Measurements from ENCODE around the gene ELN. TPM values are rescaled to one million over a fixed set of nuclear protein-coding genes. Genes with fewer than 3 reads are reported as not detected.

Gene ELN
- total and polyA plus RNA-seq, 2 experiments from 2014 or later, result 539 to 698 TPM

DNA sequence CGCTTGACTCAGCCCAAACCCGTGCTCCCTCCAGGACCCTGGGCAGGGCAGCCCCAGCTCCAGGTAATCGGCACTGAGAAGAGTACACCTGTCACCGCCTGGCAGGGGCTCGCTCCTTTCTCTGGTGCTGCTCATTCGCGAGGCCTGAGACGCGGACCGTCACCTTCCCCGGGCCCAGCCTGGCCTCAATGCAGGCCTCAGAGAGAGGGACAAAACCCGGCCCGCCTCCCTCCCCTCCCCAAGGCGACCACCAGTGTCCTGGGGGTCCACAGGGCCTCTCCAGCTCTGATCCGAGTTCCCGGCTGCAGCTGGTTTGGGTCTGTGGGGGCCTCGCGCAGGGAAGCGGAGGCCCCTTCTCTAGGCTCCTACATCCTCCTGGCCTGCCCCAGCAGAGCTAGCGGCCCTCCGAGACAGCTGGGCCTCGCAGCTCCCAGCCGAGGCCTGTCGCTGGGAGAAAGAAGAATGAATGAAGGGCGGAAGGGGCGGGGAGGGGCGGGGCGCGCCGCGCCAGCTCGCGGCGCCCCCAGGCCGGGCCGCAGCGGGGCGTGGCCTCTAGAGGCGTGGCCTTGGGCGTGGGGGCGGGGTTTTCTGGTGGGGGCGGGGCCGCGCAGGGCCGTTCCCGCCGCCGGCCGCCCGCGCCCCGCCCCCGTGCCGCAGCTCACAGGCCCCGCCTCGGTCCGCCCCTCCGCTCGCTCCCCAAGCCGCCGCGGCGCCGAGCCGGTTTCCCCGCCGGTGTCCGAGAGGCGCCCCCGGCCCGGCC, 55.3 kb downstream of the ELN start, which contains the start of gene LIMK1:
Gene LIMK1 (plus strand): TSS at position 688 of the 760 bp plus-strand sequence. CDS start 187 bp downstream, outside the sequence.
- DNase-seq, result peak; percentile 91
- Histone ChIP-seq H3K27ac (peak within 1 kb of the TSS; percentile 74), H3K4me3 (peak within 1 kb of the TSS; percentile 85), H4K20me1 (ENCODE audit: insufficient read depth) (no peaks in the 10 kb centered on the region), H3K36me3 (ENCODE audit: low read depth) (peaks cover 6% of the 10 kb centered on the region; the same call in 1 of the 2 replicates), H3F3A (ENCODE audit: insufficient read depth) (peaks cover 13% of the 10 kb centered on the region), H3K4me1 (ENCODE audit: insufficient read depth) (peaks cover 16% of the 10 kb centered on the region), H3K9me2 (ENCODE audit: insufficient read depth) (no peaks in the 10 kb centered on the region), H2AFZ (peak within 1 kb of the TSS; percentile 81), H3K27me3 (replicated peaks; ENCODE audit: insufficient read depth) (no peaks in the 10 kb centered on the region), H3K79me2 (ENCODE audit: insufficient read depth) (peaks cover 17% of the 10 kb centered on the region), H3K9ac (peak within 1 kb of the TSS; percentile 93), H3K4me2 (ENCODE audit: unreplicated experiment) (peak within 1 kb of the TSS; percentile 93), H3K9me3 (ENCODE audit: low read depth) (no peaks in the 10 kb centered on the region)
- in situ Hi-C loops (cut with MboI), result no loop called here
- WGBS, 2 experiments (ENCODE audit: low coverage in 1 of 2, low lambda C conversion rate in 2 of 2, missing lambda C conversion rate in 2 of 2), result 19 to 41% methylated on average over 23 to 48 of the region's 71 CpGs
- TF ChIP-seq EZH2phosphoT487 (IDR thresholded peaks at IDR 0.05; ENCODE audit: insufficient read depth, low read depth), result no peak
- TF ChIP-seq EZH2 (IDR thresholded peaks at IDR 0.05; ENCODE audit: insufficient read depth, poor library complexity, severe bottlenecking), result no peak

DNA sequence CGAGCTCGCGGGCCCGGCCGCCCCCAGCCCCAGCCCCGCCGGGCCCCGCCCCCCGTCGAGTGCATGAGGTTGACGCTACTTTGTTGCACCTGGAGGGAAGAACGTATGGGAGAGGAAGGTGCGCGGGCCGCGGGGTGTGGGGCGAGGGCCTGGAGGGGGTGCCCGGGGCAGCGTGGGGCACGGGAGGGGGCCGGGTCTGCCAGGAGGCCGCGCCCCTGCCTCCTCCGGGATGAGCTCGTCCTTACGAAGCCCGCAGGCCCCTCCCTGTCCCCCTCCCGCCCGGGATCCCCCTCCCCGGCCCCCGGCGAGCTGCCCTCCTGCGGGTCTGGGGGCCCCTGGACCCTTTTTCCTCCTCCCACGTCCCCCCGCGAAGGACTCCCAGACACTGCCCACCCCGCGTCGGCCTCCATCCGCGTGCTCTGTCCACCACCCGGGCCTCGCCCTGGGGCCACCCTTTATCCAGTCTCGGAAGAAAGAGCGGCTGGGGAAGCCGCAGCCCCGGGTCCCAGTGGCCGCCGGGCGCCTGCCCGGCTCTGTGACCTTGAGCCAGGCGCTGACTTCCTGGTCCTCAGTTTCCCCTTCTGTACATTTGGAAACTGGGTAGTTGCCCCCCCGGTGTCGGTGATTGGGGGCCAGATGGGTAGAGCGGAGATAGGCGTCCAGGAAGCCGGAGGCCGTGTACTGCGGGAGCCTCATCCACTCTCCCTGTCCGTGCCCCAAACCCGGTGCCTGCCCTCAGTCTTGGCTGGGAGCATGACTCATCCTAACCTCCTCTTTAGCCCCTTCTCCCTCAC, 56.2 kb downstream of the ELN start:
- H3K27me3 ChIP-seq (replicated peaks; ENCODE audit: insufficient read depth), result no peaks in the 10 kb centered on the region
- H3K4me3 ChIP-seq, result peak overlapping the region; percentile 85
- no peaks in the 10 kb centered on the region for H3K9me3 ChIP-seq (ENCODE audit: low read depth)
- H3K4me2 ChIP-seq (ENCODE audit: unreplicated experiment), result peak overlapping the region; percentile 93
- DNase-seq, result peak; percentile 85
- no peak for TF ChIP-seq EZH2 (IDR thresholded peaks at IDR 0.05; ENCODE audit: insufficient read depth, poor library complexity, severe bottlenecking)
- TF ChIP-seq EZH2phosphoT487 (IDR thresholded peaks at IDR 0.05; ENCODE audit: insufficient read depth, low read depth), result no peak
- H3K9me2 ChIP-seq (ENCODE audit: insufficient read depth), result no peaks in the 10 kb centered on the region
- peak overlapping the region; percentile 81 for H2AFZ ChIP-seq
- H4K20me1 ChIP-seq (ENCODE audit: insufficient read depth), result no peaks in the 10 kb centered on the region
- in situ Hi-C loops (cut with MboI), result no loop called here
- peak overlapping the region; percentile 74 for H3K27ac ChIP-seq
- H3F3A ChIP-seq (ENCODE audit: insufficient read depth), result peaks cover 5% of the 10 kb centered on the region
- peaks cover 8% of the 10 kb centered on the region; the same call in 1 of the 2 replicates for H3K36me3 ChIP-seq (ENCODE audit: low read depth)
- peaks cover 17% of the 10 kb centered on the region for H3K79me2 ChIP-seq (ENCODE audit: insufficient read depth)
- H3K4me1 ChIP-seq (ENCODE audit: insufficient read depth), result peaks cover 9% of the 10 kb centered on the region
- WGBS, 2 experiments (ENCODE audit: low coverage in 1 of 2, low lambda C conversion rate in 2 of 2, missing lambda C conversion rate in 2 of 2), result 2 to 3% methylated on average over 33 to 55 of the region's 61 CpGs
- H3K9ac ChIP-seq, result peak overlapping the region; percentile 93

DNA sequence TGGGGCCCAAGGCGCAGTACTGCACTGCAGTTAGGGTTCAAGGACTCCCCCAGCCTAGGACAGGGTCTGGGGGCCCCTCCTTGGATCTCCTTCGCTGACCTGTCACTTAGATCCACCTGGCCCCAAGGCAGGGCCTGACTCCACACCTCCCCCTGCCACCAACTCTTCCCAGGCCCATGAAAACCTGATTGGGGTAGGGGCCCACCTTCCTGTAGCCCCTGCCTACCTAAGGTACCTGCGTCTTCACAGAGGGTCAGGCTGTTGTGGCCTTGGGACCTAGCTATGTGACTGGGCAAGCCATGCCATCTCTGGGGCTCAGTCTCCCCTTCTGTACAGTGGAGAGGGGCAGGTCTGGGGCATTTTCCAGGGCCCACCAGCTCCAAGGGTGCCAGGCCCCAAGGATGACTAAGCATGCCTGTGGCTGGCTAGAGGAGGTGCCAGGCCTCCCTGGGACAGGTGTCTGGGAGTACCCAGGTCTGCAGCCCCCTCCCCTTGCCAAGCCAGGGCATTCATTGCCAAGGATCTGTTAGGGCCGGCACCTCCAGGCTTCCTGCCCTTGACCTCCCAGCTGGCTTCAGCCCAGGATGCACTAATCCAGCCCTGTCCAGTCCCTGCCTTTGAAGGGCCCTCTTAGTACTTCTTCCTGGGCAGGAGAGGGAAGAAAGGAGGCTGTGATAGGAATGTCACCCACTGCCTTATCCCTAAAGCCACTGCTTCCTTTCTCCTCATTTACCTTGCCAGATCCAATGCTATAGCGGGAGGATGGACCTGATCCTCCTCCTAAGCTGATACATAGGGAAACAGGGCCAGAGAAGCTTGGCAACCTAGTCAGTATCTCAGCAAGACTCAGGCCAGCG, 57.0 kb downstream of the ELN start:
- 41 to 51% methylated on average over 6 of the region's 6 CpGs for WGBS, 2 experiments (ENCODE audit: low coverage in 1 of 2, low lambda C conversion rate in 2 of 2, missing lambda C conversion rate in 2 of 2)
- H2AFZ ChIP-seq, result peak overlapping the region; percentile 81
- no peak for DNase-seq
- no peaks in the 10 kb centered on the region for H3K9me3 ChIP-seq (ENCODE audit: low read depth)
- H3K9ac ChIP-seq, result peak overlapping the region; percentile 93
- TF ChIP-seq EZH2 (IDR thresholded peaks at IDR 0.05; ENCODE audit: insufficient read depth, poor library complexity, severe bottlenecking) (no peak), EZH2phosphoT487 (IDR thresholded peaks at IDR 0.05; ENCODE audit: insufficient read depth, low read depth) (no peak)
- H4K20me1 ChIP-seq (ENCODE audit: insufficient read depth), result no peaks in the 10 kb centered on the region
- in situ Hi-C loops (cut with MboI), result no loop called here
- peak overlapping the region; percentile 93 for H3K4me2 ChIP-seq (ENCODE audit: unreplicated experiment)
- no peaks in the 10 kb centered on the region for H3K9me2 ChIP-seq (ENCODE audit: insufficient read depth)
- H3K27me3 ChIP-seq (replicated peaks; ENCODE audit: insufficient read depth), result no peaks in the 10 kb centered on the region
- peaks cover 5% of the 10 kb centered on the region; the same call in 1 of the 2 replicates for H3K4me1 ChIP-seq (ENCODE audit: insufficient read depth)
- peaks cover 1% of the 10 kb centered on the region; the same call in 1 of the 2 replicates for H3F3A ChIP-seq (ENCODE audit: insufficient read depth)
- H3K36me3 ChIP-seq (ENCODE audit: low read depth), result peaks cover 8% of the 10 kb centered on the region; the same call in 1 of the 2 replicates
- H3K79me2 ChIP-seq (ENCODE audit: insufficient read depth), result peaks cover 17% of the 10 kb centered on the region
- H3K4me3 ChIP-seq, result peak overlapping the region; percentile 85
- H3K27ac ChIP-seq, result peak overlapping the region; percentile 74
